Measurements from ENCODE around the gene SELENON.

GRCh38 chr1:25774921-25775771 lies 24.8 kb upstream of the SELENON start:
- TF ChIP-seq POLR2AphosphoS5 (IDR thresholded peaks at IDR 0.05; ENCODE audit: low read depth, low read length) (no peak), POLR2A (IDR thresholded peaks at IDR 0.05; ENCODE audit: low read depth, low read length) (no peak)

All from GM12892 (cell line).